ENCODE measurements around the gene GK. TPM values are rescaled to one million over a fixed set of nuclear protein-coding genes. Genes with fewer than 3 reads are reported as not detected.
"Not testable (repeated sequence)": the region's sequence is repeated elsewhere in the genome, so short reads cannot be mapped to it uniquely, and the experiment has no call there.

The GK gene
- polyA plus RNA-seq, 1 experiment, result 31.4 TPM

- ChIA-PET POLR2A (no interaction called here), CTCF (no interaction called here)
- no peak overlapping the region for H3K4me3 ChIP-seq (ENCODE audit: low read depth, low read length)
- no peak for DNase-seq (ENCODE audit: low read depth, low spot score)
- no peak overlapping the region for H3K27ac ChIP-seq (ENCODE audit: low read depth, low read length)
- H3K9me3 ChIP-seq (ENCODE audit: control insufficient read depth, insufficient read depth, low read length), result no peaks in the 10 kb centered on the region; the same call in 1 of the 2 replicates
- no peak for TF ChIP-seq CTCF (IDR thresholded peaks at IDR 0.05; ENCODE audit: low read depth, low read length)
- H3K27me3 ChIP-seq (ENCODE audit: control insufficient read depth, insufficient read depth, low read length), result no peaks in the 10 kb centered on the region
Measured at GRCh38 chrX:30751497-30751896, 98.3 kb downstream of the GK start.

- Histone ChIP-seq H3K27ac (ENCODE audit: low read depth, low read length) (no peak overlapping the region), H3K9me3 (ENCODE audit: control insufficient read depth, insufficient read depth, low read length) (no peaks in the 10 kb centered on the region), H3K4me3 (ENCODE audit: low read depth, low read length) (no peak overlapping the region), H3K27me3 (ENCODE audit: control insufficient read depth, insufficient read depth, low read length) (no peaks in the 10 kb centered on the region)
- DNase-seq (ENCODE audit: low read depth, low spot score), result no peak
- ChIA-PET CTCF (no interaction called here), POLR2A (no interaction called here)
- TF ChIP-seq CTCF (IDR thresholded peaks at IDR 0.05; ENCODE audit: low read depth, low read length), result no peak
Measured at GRCh38 chrX:30762755-30763154, 109.5 kb downstream of the GK start.

- H3K9me3 ChIP-seq (ENCODE audit: control insufficient read depth, insufficient read depth, low read length); H3K27me3 ChIP-seq (ENCODE audit: control insufficient read depth, insufficient read depth, low read length); H3K27ac ChIP-seq (ENCODE audit: low read depth, low read length); POLR2A ChIA-PET; H3K4me3 ChIP-seq (ENCODE audit: low read depth, low read length); CTCF ChIA-PET; DNase-seq (ENCODE audit: low read depth, low spot score): not testable (repeated sequence)
Measured at GRCh38 chrX:30773764-30774163, 120.5 kb downstream of the GK start.

GRCh38 chrX:30777575-30777974 lies 124.4 kb downstream of the GK start:
- no peak overlapping the region for H3K27ac ChIP-seq (ENCODE audit: low read depth, low read length)
- ChIA-PET CTCF (no interaction called here), POLR2A (no interaction called here)
- TF ChIP-seq CTCF (IDR thresholded peaks at IDR 0.05; ENCODE audit: low read depth, low read length), result no peak
- H3K27me3 ChIP-seq (ENCODE audit: control insufficient read depth, insufficient read depth, low read length), result no peaks in the 10 kb centered on the region
- H3K9me3 ChIP-seq (ENCODE audit: control insufficient read depth, insufficient read depth, low read length), result no peaks in the 10 kb centered on the region
- H3K4me3 ChIP-seq (ENCODE audit: low read depth, low read length), result no peak overlapping the region
- DNase-seq (ENCODE audit: low read depth, low spot score), result no peak

GRCh38 chrX:30779453-30780030 lies 126.3 kb downstream of the GK start:
- Histone ChIP-seq H3K27ac (ENCODE audit: low read depth, low read length) (no peak overlapping the region), H3K9me3 (ENCODE audit: control insufficient read depth, insufficient read depth, low read length) (no peaks in the 10 kb centered on the region), H3K27me3 (ENCODE audit: control insufficient read depth, insufficient read depth, low read length) (no peaks in the 10 kb centered on the region), H3K4me3 (ENCODE audit: low read depth, low read length) (no peak overlapping the region)
- ChIA-PET CTCF (interaction anchor here (0.7 kb wide), 1 partner anchor 86 kb away, joined by 4 read pairs; no protein-coding TSS in a partner anchor), POLR2A (no interaction called here)
- TF ChIP-seq CTCF (IDR thresholded peaks at IDR 0.05; ENCODE audit: low read depth, low read length), result no peak
- DNase-seq (ENCODE audit: low read depth, low spot score), result no peak

Small RNAs within 50 kb of the gene (small RNA-seq; reads per million reads assigned to genes)
- gene CKS1BP6 (ENCODE audit: insufficient read length, low read depth), result not detected

Other genes starting within 250 kb of the GK start
- gene TASL, start 75.7 kb upstream of the GK start, polyA plus RNA-seq (2011; rRNA removed), result not detected in 2 replicates
- 11.4 and 14.9 TPM in 2 replicates for gene TAB3, start 235.8 kb downstream of the GK start, polyA plus RNA-seq (2011; rRNA removed)